Uterus (tissue), 2 donors: ENCODE measurements around the gene CAPN13.

Experiments
- CTCF ChIP-seq, 4 experiments: fragments of 200-600 bp in 2 of 4; fragments of 450-650 bp in 2 of 4; sonication (generic) in 2 of 4; IDR thresholded peaks; one replicate each; pipeline ENCODE4 v1.5.1; 2016 to 2019; ENCODE audit warnings: antibody characterized with exemption in 4 of 4, mild to moderate bottlenecking in 2 of 4, moderate library complexity in 1 of 4
- POLR2A ChIP-seq, 2 donors: fragments of 450-650 bp; IDR thresholded peaks; one replicate each; pipeline ENCODE4 v1.6.1; 2016; ENCODE audit warnings: antibody characterized with exemption in 2 of 2, mild to moderate bottlenecking in 1 of 2, moderate library complexity in 1 of 2

DNA sequence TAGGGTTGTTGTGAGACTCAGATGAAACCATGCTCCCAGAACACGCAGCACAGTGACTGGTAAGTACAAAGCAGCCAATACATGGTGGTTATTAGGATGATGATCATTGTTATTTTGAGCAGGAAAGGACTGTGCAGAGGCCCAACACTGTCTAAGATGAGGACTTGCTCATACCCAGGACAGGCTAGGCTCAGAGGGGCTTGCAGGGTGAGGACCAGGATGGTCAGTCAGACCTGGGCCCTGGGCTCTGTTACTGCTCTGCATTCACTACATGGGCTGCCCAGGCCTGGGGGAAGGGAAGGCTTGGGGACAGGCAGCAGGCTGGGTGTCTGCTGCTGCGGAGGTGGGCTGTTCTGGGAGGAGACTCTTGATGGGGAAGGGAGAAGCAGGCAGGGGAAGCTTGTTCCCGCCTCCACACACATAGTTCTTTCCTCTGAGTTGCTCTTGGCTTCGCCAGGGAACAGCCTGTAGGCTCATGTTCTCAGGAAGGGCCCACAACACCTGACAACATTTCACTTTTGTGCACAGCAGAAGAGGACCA is 17.5 kb downstream of the CAPN13 start:
- TF ChIP-seq CTCF (IDR thresholded peaks at IDR 0.05) (no peak), POLR2A (IDR thresholded peaks at IDR 0.05) (no peak)
